ENCODE results near the gene PIGQ.

PIGQ gene

DNA sequence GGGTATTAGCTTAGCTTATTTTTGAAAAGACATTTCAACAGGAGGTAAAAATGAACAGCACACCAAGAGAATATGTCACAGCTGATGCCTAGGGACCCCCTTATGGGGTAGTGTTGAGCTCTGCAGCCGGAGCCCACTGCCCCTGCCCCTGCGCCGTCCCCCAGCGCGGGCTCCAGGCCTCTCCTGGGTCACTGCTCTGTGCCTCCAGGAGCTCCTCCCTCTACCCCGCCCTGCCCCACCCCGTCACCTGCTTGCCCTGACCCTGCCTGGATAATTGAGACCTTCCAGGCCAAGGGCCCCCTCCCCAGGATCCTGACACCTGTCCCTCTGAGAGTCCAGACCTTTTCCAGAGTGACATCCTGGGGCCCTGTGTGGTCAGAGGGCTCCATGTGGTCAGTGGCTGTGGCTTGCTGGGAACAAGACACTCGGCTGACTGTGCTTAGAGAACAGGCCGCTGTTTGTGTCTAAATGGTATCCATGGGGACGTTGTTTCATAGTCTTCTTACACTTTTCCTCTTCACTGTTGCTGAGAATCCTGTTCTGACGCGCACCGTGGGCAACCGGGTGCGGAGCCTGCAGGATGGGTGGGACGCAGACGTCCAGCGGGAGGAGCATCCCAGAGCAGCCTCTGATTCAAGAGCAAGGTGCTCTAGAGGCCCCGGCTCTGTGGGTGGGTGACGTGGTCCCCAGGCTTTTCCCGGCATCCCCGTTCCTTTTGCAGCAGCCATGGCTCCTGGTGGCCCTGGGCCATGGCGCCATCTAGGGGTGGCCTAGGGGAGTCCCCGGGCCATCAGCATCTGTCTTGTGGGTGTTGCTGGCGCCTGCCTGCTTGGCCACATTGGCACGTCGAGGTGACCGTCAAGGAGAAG, 41.0 kb downstream of the PIGQ start:
- peak; percentile 34 for DNase-seq

DNA sequence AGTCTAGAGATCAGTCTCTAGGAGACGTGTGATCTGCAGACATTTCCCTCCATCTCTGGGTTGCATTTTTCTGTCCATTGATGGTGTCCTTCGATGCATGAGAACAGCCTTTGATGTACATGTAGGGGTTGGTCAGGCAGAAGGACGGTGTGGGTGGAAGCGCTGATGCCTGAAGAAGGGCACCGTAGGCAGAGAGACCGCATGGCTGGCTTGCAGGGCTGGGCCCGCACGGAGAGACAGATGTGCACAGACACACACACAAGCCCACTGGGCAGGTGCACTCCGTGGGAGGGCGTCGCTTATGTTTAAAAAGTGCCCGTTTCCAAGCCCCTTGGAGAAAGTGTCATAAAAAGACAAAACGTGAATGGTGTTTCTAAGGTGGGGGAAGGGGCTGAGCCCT, 45.4 kb downstream of the PIGQ start:
- no peak for DNase-seq

DNA sequence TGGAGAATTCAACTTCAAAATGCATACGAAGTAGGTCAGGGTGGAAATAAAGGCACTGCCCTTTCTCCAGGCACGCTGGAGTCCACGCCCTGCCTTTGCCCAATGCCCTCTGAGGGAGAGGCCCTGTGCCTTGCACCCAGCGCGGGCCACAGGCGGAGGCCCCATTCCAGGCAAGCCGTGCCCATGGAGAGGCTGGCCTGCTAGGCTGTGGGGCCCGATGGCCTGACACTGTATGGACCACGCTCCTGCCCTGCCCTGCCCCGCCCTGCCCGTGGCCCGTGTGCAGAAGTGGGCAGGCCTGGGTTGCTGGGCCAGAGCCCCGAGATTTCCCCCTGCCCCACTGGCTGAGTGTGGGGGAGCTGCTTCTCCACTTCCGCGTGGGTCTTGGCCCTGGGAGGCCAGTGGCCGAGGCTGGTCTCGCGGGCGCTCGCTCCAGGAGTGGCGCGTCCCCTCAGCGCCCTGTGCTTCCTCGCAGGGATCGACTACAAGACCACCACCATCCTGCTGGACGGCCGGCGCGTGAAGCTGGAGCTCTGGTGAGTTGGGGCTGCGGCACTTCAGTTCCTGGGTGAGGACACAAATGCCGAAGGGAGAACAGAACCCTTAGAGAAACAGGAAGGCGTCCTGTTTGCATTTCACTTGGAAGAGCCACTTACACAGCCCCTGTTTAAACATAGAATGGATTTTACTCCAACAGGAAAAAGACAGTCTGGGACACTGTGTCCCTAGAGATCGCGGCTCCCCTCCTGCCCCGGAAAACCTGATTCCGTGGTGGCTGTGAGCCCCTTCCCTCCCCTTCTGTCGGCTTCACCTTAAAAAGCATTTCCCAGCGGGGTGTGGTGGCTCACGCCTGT, 47.2 kb downstream of the PIGQ start:
- no peak for DNase-seq

DNA sequence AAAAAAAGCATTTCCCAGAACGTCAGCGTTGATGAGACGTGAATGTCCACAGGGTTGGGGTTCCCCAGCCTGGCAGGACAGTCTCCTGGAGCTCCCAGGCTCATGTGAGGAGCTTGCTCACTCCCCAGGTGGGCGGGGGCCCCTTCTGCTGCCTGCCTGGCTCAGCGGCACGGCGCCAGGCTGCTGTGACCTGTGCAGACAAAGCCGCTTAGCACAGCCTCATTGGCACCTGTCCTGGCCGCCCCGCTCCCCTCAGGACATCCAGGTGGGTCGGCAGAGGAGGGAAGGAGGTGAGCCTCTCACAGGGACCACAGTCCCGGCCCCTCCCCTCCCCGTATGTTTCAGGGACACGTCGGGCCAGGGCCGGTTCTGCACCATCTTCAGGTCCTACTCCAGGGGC, 48.1 kb downstream of the PIGQ start:
- DNase-seq: no peak

DNA sequence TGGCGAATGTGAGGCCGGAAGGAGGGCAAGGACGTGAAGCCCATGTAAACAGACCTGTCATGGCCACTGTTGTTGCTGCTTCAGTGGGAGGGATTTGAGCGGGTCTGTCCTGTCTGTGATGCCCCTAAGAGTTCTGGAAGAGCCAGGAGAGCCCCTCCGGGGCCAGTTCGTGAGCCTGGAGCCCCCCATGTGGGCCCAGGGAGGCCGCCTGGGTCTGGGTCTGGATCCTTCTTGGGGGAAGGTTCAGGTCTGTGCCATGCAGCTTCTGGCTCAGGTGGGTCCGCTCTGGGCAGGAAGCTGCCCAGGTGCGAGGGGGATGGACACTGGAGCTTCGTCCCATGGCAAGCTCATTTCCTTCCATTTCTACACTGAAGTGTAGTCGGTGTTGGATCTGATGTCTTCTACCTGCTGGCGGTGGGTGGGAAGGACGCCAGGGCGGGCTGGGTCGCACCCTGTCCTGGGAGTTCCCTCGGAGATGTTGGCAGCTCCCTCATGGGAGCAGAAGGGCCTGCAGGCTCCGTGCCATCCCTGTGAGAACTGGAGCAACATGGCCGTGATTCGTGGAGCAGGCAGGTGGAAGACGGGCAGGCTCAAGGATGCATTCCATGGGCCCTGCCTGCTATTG, 49.8 kb downstream of the PIGQ start:
- no peak for DNase-seq

DNA sequence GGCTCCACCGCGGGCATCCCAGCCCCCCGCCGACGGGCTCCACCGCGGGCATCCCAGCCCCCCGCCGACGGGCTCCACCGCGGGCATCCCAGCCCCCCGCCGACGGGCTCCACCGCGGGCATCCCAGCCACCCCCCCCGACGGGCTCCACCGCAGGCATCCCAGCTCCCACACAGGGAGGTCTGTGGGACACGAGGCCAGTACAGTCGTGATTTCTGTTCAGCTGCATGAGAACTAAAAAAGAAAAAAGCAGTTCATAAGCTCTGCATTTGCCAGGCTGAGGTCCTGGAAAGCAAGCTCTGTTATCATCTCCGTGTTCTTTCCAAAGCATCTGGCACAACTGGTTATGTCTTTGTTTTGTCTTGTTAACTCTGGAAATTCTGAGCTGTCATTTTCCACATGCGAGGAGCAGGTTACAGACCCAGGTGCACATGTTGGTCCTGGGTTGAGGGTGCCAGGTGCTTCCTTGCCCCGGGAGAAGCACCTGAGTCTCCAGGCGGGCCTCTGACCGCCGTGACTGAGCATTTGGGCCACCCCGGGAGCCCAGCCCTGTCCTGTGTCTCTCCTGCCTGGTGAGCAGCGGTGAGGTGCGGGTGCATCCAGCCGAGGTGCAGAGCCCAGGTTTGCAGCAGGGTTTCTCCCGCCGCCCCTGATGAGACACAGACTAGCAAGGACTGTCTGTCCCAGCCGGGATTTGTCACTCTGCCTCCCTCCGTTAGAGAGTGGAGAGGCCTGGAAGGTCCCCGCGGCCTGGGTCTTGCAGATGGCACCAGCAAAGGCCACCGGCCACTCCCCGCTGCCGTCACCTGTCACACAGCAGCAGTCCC, 51.1 kb downstream of the PIGQ start:
- DNase-seq: no peak

DNA sequence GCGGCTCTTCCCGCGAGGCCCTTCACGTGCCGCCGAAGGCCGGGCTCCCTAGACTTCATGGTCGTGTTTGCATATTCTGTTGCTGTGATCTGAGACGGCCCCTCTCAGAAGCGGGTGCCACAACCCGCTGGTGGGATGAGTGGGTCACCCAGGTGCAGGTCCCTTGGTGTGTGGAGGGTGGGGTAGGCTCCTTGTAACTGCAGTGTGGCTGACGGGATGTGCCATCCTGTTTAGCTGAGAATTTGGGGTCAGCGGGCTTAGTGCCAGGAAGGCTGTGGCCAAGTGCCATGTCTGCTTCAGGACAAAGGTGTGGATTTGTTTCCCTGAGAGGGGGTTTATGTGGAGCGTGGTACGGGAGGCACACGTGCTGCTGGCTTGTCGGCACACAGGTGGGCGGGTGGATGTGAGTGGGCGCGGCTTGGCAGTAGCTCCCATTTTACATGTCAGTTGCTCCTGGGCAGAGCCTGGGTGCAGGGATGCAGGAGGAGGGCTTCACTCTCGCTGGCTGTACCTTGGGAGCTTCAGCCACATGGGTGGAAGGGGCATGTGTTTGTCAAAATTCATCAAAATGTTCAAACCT, 51.8 kb downstream of the PIGQ start:
- no peak for DNase-seq

DNA sequence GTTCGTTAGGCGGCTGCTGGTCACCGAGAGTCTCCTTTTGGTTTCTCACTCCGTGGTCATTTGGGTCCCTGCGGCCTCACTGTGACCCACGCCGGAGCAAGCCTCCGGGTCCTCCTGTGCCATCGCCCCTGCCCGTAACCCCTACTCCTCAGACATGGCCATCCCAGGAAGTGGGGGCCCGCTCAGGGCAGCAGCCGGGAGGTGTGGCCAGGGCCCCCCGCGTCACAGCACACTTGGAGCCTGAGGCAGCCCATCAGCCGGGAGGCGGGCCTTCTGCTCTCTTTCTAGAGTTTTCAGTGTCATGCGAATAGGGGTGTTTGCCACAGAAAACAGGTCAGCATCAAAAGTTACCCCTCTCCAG, 53.1 kb downstream of the PIGQ start:
- DNase-seq: no peak

DNA sequence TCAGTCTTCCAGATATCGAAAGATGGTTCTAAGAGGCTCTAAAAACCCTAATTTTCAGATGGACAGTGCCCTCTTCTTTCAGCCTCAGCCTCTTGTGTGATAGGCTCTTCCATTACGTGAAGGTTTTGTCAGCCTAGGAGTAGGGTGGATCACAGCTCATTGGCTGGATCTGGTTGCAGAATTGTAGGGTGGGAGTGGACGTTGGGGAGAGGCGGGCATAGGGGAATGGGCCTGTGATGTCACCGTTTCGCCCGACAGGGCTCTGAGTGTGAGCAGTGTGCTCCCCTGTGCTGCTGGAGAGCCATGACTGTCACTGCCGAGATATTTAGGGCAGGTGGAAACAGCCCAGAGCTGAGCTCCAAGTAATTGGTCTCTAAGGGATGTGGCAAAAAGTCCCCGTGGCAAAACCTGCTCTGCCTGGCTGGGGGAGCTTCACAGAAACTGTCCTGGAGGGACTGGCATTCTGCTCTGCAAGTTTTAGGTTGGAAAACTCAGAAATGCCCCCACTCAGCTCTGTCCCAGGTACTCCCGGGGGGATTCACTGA, 54.8 kb downstream of the PIGQ start:
- no peak for DNase-seq

DNA sequence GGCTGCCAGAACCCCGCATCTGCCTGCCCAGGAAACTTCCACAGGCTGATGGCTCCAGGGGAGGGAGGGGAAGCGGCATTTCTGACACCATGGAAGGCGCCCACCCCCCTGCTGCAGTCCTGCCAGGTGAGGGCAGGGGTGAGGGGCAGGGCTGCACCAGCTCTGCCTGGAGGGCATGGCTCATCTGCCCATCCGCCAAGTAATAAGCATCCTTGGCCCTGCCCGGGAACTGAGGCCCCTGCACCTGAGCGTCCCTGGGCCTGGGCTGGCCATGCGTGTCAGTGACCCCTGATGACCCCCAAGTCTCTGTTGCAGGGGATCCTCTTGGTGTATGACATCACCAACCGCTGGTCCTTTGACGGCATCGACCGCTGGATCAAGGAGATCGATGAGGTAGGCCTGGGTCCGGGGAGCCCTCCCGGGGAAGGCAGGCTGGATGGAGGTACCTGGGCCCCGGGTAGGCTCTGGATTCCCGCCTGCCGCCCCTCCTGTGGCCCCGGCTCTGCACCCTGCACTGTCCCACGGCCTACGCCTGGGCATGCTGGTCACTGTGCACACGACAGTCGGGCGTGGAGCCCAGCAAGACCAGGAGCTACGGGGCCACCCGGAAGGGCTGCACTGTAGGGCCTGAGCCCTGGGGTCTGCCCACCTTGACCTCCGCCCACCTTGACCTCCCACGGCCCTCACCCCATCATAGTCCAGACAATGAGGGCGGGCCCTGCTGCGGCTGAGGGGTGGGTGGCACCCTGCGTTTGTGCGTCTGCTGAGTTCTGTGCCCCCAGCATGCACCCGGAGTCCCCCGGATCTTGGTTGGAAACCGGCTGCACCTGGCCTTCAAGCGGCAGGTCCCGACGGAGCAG, 55.6 kb downstream of the PIGQ start:
- no peak for DNase-seq

DNA sequence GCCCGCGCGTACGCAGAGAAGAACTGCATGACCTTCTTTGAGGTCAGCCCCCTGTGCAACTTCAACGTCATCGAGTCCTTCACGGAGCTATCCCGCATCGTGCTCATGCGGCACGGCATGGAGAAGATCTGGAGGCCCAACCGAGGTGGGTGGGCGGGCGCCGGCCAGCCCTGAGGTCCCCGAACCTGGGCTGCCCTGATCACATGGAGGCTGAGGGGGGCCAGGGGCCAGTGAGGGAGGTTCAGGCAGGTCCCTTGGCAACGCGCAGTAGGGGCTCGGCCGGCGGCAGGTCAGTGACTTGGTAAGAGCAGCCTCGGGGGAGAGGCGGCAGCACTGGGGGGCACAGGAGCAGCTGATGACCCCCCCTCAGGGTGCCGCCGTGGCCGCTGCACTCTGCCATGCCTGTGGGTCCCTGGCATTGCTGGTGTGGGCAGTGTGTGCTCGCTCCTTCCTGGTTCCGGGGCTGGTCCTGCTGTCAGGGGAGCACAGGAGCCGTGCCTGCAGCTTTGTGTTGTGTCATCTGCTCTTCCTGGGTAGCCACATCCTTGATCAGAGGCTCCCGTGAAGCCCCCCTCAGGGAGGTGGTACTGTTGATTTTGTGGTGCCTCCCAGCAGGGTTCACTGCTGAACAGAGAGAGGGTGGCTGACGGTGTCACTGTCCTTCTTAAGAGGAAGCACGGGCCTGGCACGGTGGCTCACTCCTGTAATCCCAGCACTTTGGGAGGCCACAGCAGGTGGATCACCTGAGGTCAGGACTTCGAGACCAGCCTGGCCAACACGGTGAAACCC, 56.4 kb downstream of the PIGQ start:
- no peak for DNase-seq

DNA sequence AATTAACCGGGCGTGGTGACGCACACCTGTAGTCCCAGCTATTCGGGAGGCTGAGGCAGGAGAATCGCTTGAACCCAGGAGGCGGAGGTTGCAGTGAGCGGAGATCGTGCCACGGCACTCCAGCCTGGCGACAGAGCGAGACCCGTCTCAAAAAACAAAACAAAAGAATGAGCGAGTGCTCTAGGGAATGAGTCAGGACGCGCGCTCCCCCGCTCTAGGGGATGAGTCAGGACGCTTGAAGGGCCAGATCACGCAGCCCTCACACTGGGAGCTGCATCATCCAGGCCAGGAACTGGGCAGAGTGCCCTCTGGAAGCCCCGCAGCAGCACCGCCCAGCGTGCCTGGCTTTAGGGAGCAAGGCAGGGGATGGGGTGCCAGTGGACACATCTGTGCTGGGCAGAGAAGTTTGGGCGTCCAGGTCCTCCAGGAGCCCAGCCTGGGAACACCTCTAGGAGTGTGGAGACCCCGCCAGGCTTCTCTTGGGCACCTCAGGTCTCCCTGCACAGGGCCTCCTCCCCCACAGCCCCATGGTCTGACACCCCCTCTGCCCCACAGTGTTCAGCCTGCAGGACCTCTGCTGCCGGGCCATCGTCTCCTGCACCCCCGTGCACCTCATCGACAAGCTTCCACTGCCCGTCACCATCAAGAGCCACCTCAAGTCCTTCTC, 57.2 kb downstream of the PIGQ start:
- DNase-seq: no peak

DNA sequence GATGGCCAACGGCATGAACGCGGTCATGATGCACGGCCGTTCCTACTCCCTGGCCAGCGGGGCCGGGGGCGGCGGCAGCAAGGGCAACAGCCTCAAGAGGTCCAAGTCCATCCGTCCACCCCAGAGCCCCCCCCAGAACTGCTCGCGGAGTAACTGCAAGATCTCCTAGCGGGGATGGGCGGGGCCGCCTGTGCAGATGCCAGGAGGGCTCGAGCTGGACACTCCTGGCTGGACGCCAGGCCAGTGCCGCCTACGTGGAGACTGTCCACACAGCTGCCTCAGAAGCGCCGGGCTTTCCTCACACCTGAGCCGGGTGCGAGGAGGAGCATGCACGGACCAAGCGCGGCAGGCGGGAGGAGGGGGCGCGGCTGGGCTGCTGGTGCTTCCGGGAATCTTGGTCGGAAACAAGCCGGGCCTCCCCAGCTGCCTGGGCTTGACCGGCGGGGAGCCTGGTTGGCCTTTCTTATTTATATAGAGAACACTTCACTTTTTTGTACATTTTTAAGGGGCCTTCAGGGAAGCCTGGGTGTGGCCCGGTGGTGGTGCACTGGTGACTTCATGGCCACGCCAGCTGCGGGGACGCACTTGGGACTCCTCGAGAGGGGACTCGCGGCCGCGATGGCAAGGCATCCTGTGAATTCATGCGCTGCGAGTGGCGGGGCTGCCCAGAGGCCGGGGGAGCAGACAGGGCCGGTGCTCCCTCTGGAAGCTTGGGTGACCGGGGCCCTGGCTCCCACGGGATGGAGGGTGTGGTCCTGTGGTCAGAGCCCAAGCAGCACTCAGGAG, 57.9 kb downstream of the PIGQ start:
- DNase-seq: no peak

DNA sequence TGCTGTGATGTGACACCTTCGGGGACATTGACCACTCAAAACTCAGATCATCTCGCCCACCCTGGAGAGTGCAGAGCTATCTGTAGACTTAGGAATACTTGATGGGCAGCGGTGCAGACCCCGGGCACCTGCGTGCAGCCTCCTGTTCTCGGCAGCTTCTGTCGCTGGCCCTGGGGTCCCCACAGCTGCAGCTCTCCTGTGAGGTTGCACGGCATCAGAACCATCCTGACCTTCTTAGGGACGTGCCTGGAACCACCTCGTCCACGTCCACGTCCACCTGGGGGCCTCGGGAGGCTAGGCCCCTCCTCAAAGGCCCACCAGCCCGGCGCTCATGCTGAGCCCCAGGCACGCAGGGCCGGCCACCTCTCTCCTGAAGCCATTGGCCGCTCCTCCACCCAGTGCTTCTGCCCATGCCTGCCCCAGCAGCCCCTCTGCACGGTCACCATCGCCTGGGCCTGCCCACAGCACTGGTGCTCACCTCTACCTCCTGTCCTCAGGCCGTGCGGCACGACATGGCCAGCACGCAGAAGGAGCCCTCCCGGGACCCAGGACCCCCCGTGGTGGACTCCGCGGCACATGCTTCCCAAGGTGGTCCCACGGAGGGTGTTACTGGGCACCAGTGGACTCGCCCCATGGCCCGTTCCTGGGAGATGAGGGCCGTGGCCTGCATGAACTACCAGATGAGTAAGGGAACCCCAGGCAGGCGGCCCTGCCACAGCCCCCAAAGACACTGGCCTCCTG, 58.7 kb downstream of the PIGQ start:
- DNase-seq: no peak

DNA sequence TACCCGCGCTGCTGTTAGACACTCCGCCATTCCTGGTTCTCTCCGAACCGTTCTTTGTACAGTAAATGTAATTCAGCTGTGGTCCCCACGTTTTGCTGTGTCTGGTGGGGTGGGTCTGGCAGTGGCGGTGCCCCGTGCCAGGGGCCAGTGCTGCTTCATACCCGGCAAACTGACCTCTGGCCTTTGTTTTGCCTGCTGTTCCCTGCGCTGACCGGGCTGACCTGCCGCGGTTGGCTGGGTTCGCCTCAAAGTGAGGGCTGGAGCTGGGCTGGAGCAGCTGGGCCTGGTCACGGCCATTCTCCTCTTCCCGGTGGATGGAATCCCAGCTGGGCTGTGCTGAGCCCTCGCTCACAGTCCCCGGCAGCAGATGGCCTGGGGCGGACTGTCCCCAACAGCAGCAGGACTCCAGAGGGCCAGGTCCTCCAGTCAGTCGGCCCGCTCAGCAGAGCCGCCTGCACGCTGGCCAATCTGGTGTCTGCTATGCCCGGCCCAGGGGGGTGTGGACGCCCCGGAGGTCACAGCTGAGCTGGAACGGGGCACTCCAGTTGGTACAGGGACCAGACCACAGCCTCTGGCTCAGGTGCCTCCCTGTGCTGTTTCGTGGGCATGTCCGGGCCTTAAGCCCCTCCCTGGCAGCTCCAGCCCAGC, 59.5 kb downstream of the PIGQ start:
- no peak for DNase-seq

DNA sequence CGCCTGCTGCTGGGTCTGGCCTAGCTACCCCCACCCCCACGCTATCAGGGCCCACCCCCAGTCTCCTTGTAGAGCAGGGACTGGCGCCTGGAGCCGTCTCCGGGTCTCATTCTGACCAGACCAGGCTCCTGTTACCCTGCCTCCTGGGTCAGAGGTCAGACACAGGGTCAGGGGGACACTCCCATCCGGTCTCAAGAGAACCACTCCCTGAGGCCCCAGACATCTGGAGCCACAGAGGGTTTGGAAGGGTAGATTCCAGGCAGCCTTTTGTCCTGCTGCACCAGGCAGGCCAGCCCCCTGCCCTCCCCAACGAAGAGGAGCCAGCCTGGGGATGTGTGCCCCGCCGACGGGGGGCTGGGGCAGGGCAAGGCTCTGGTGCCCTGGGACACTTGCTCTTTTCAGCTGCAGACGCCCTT, 60.1 kb downstream of the PIGQ start:
- no peak for DNase-seq

DNA sequence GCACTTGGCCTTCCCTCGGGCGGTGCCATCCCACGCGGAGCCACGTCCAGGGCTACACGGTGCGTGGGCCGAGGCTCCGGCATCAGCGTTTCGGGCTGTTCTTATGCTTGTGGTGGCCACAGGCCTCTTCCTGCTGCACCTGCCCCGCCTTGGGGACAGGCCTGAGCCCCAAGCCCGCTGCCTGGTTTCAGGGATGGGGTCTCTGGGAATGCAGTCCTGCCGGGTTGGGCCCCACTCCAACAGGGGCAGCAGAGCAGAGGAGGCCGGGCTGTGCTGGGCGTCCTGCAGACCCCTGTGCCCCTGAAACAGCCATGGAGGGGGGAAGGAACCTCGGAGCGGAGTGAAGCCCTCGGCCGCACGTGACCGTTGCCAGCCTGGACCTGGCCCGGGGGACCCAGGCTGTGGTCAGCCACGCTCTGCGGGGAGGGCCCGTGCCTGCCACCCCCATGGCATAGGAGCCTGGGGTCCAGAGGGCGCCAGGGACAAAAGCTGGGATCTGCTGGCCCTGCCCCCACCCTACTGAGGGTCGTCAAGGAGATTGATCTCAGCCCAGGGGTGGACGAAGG, 60.6 kb downstream of the PIGQ start:
- no peak for DNase-seq
